ENCODE measurements around the gene SRD5A1.

- TF ChIP-seq CTCF (conservative IDR thresholded peaks at IDR 0.05) (no peak), EZH2 (IDR thresholded peaks at IDR 0.05; ENCODE audit: low read depth) (no peak)
These were observed 88.2 kb downstream of the SRD5A1 start for GRCh38 chr5:6721442-6721841.
